Left ventricle myocardium inferior (tissue), 1 donor: ENCODE data around the gene NPNT. TPM values are rescaled to one million over a fixed set of nuclear protein-coding genes. Genes with fewer than 3 reads are reported as not detected.

Experiments used
- DNase-seq: peaks from one replicate; pipeline ENCODE4 v3.0.0-alpha.2; 2020
- H3K27ac ChIP-seq: fragments of 200-600 bp; replicated peaks from 2 replicates; pipeline ENCODE4 v1.8.0; 2021
- H3K27me3 ChIP-seq: fragments of 200-600 bp; 2 replicates; pipeline ENCODE4 v1.8.0; 2021; ENCODE audit warnings: low read depth
- H3K36me3 ChIP-seq: fragments of 200-600 bp; 2 replicates; pipeline ENCODE4 v1.8.0; 2021
- H3K4me1 ChIP-seq: fragments of 200-600 bp; 2 replicates; pipeline ENCODE4 v1.8.0; 2021
- H3K4me3 ChIP-seq: fragments of 200-600 bp; 2 replicates; pipeline ENCODE4 v1.8.0; 2021; ENCODE audit warnings: mild to moderate bottlenecking, moderate library complexity
- H3K9me3 ChIP-seq: fragments of 200-600 bp; replicated peaks from 2 replicates; pipeline ENCODE4 v1.8.0; 2021
- intact Hi-C: fragments of 100-400 bp; cut with micrococcal nuclease; formaldehyde crosslinking; loops from one replicate; pipeline ENCODE4 v1.11.0; 2022
- total RNA-seq: library from RNA; stranded (reverse); fragmentation: NEBNext Ultra II Directional; extraction: Animal tissue kit (Norgen Biotek cat#: 25700); gene quantifications from one replicate; pipeline ENCODE4 v1.2.1, GENCODE V29; 2021
- TF ChIP-seq, protein P1 (sequence below): fragments of 200-600 bp; IDR thresholded peaks from 2 replicates; pipeline ENCODE4 v1.8.0; 2021; ENCODE audit warnings: antibody characterized with exemption, mild to moderate bottlenecking, borderline replicate concordance
- donor health status: DM: no; HTN: yes; CAD: no; lungs with severe emphysema.

NPNT gene
- total RNA-seq, 1 donor from 2014 or later = 2.9 TPM

DNA sequence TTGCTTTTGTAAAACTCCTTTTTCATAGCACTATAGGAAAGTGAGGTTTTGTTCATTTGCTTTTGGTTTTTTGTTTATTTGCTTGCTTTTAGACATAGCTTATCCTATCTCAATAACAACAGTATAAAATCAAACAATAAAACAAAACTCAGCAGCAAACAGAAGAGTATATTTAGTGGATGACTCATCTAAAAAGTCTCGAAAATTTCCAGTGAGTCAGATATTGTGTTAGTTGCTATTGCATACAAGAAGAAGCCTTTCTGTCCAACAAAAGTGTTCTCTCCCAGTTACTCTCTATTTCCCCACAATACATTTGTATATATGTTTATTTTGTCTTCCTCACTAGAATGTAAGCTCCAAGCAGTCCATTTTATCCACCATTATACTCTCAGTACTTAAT is 36.0 kb upstream of the NPNT start:
- Histone ChIP-seq H3K27me3 (no peaks in the 10 kb centered on the region), H3K9me3 (peaks cover 45% of the 10 kb centered on the region), H3K36me3 (peaks cover 6% of the 10 kb centered on the region), H3K4me1 (no peaks in the 10 kb centered on the region), H3K4me3 (no peak overlapping the region), H3K27ac (no peak overlapping the region)
- intact Hi-C loops = no loop called here
- TF ChIP-seq, protein P1, sequence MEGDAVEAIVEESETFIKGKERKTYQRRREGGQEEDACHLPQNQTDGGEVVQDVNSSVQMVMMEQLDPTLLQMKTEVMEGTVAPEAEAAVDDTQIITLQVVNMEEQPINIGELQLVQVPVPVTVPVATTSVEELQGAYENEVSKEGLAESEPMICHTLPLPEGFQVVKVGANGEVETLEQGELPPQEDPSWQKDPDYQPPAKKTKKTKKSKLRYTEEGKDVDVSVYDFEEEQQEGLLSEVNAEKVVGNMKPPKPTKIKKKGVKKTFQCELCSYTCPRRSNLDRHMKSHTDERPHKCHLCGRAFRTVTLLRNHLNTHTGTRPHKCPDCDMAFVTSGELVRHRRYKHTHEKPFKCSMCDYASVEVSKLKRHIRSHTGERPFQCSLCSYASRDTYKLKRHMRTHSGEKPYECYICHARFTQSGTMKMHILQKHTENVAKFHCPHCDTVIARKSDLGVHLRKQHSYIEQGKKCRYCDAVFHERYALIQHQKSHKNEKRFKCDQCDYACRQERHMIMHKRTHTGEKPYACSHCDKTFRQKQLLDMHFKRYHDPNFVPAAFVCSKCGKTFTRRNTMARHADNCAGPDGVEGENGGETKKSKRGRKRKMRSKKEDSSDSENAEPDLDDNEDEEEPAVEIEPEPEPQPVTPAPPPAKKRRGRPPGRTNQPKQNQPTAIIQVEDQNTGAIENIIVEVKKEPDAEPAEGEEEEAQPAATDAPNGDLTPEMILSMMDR = no peak
- DNase-seq = no peak

DNA sequence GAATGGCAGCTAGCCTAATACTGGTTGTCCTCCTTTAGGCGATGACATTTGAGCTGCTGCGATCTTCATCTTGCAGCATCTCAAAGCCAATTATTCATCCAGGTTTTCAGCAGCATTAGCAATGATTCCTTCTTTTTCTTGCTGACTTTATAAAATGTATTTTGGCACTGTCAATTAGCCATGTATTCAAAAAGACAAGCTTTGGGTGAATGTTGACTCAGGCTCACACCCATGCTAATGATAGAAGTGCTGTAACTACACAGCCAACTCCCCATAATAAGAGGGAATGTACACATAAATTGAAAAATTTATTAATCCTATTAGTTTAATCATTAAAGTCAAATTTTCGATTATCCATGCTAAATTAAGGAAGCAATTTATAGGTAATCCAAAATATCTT is 24.3 kb upstream of the NPNT start:
- peaks cover 12% of the 10 kb centered on the region for H3K4me1 ChIP-seq
- intact Hi-C loops = no loop called here
- no peak overlapping the region for H3K4me3 ChIP-seq
- peaks cover under 1% of the 10 kb centered on the region for H3K9me3 ChIP-seq
- H3K36me3 ChIP-seq = no peaks in the 10 kb centered on the region
- H3K27ac ChIP-seq = no peak overlapping the region
- DNase-seq = no peak
- TF ChIP-seq, protein P1 = no peak
- no peaks in the 10 kb centered on the region for H3K27me3 ChIP-seq

DNA sequence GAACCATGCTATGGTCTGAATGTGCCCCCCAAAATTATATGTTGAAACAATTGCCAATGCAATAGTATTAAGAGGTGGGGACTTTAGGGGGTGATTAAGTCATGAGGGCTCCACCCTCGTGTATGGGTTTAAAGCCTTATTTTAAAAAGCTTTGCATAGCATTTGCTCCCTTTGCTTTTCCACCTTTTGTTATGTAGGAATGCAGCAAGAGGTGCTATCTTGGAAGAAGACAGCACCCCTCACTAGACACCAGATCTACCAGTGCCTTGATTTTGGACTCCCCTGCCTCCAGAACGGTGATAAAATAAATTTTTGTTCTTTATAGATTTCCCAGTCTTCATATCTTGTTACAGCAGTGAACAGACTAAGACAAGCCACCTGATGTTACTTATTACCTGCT is 23.3 kb upstream of the NPNT start:
- intact Hi-C loops = no loop called here

GRCh38 chr4:105875233-105875632 is 20.0 kb upstream of the NPNT start:
- TF ChIP-seq, protein P1 = no peak
- Histone ChIP-seq H3K36me3 (no peaks in the 10 kb centered on the region), H3K27me3 (no peaks in the 10 kb centered on the region), H3K4me1 (peaks cover 23% of the 10 kb centered on the region), H3K4me3 (no peak overlapping the region), H3K27ac (peak overlapping the region; percentile 28), H3K9me3 (no peaks in the 10 kb centered on the region)
- intact Hi-C loops = no loop called here
- DNase-seq = no peak

More for the DNA sequence above, 23.3 kb upstream of the NPNT start:
- TF ChIP-seq, protein P1 = no peak
- H3K9me3 ChIP-seq = no peaks in the 10 kb centered on the region
- no peak for DNase-seq
- no peak overlapping the region for H3K4me3 ChIP-seq
- H3K36me3 ChIP-seq = no peaks in the 10 kb centered on the region
- no peak overlapping the region for H3K27ac ChIP-seq
- H3K4me1 ChIP-seq = peaks cover 12% of the 10 kb centered on the region
- H3K27me3 ChIP-seq = no peaks in the 10 kb centered on the region

GRCh38 chr4:105878668-105879067 is 16.6 kb upstream of the NPNT start:
- H3K27me3 ChIP-seq = no peaks in the 10 kb centered on the region
- H3K9me3 ChIP-seq = no peaks in the 10 kb centered on the region
- peaks cover 23% of the 10 kb centered on the region for H3K4me1 ChIP-seq
- DNase-seq = no peak
- peak overlapping the region; percentile 11 for H3K27ac ChIP-seq
- no peaks in the 10 kb centered on the region for H3K36me3 ChIP-seq
- TF ChIP-seq, protein P1 = no peak
- intact Hi-C loops = no loop called here
- H3K4me3 ChIP-seq = no peak overlapping the region

DNA sequence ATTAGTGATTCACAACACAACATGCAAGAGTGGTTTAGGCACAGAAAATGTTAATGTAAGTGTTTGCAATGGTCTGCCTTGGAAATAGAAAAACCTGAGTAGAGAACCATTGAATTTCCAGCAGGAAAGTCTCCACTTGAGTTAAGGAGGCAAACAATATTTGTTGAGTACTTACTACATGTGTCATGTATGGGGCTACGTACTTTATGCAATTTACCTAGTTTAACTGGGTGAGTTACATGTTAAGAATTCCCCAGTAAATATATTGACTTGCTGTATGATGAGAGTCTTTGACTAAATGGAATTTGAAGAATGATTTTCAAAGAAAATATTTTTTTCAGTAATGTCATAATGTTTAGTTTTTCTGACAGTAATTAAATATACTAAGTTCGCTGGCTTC is 7.8 kb upstream of the NPNT start:
- Histone ChIP-seq H3K4me3 (no peak overlapping the region), H3K9me3 (peaks cover 10% of the 10 kb centered on the region), H3K27ac (no peak overlapping the region), H3K4me1 (no peaks in the 10 kb centered on the region), H3K36me3 (no peaks in the 10 kb centered on the region), H3K27me3 (peaks cover 11% of the 10 kb centered on the region)
- TF ChIP-seq, protein P1 = no peak
- no peak for DNase-seq
- intact Hi-C loops = no loop called here
